Measurements from ENCODE around the gene POP4. TPM values are rescaled to one million over a fixed set of nuclear protein-coding genes. Genes with fewer than 3 reads are reported as not detected.

The POP4 gene
- total and polyA plus RNA-seq, 12 donors: 65.4 to 134 (median 75.5) TPM

- peaks cover 18 to 39% of the 10 kb centered on the region in 2 donors for H3K4me1 ChIP-seq (replicated peaks in 1 of 2)
- H3K36me3 ChIP-seq (replicated peaks in 1 of 2): no peaks in the 10 kb centered on the region
- H3K4me3 ChIP-seq: peak within 1 kb of the TSS; percentile 15 to 79 (median 64)
- no peak for TF ChIP-seq CTCF (IDR thresholded peaks at IDR 0.05)
- peak in 1 of 2 donors; percentile 55 for TF ChIP-seq POLR2A (IDR thresholded peaks at IDR 0.05)
- no peaks in the 10 kb centered on the region for H3K9me3 ChIP-seq (replicated peaks in 1 of 3)
- no peaks in the 10 kb centered on the region for H3K27me3 ChIP-seq
- peak; percentile 83 to 93 (median 89) for DNase-seq
- peak within 1 kb of the TSS; percentile 36 to 91 (median 73) for H3K27ac ChIP-seq
- 0 to 1% (median 0%) methylated on average over 8 to 75 of the region's 75 CpGs; no CpG with 5 or more reads in 1 of the 4 donors for WGBS, 4 donors
- intact Hi-C loops (cut with DNase I): no loop called here
Observed at GRCh38 chr19:29665215-29665825, 59.2 kb downstream of the POP4 start, which contains the start of gene PLEKHF1. TSS of gene PLEKHF1 (plus strand) at chr19:29665461. CDS start at chr19:29673840, 8,379 bp downstream.

- intact Hi-C loops (cut with DNase I): no loop called here
- Histone ChIP-seq H3K27me3 (no peaks in the 10 kb centered on the region), H3K4me3 (peak overlapping the region; percentile 15 to 79 (median 64)), H3K36me3 (replicated peaks in 1 of 2) (no peaks in the 10 kb centered on the region), H3K4me1 (replicated peaks in 1 of 2) (peaks cover 18 to 39% of the 10 kb centered on the region in 2 donors), H3K27ac (peak overlapping the region; percentile 36 to 91 (median 73)), H3K9me3 (replicated peaks in 1 of 3) (no peaks in the 10 kb centered on the region)
- WGBS, 4 donors: 2 to 6% (median 5%) methylated on average over 14 to 30 of the region's 30 CpGs
- TF ChIP-seq CTCF (IDR thresholded peaks at IDR 0.05) (no peak), POLR2A (IDR thresholded peaks at IDR 0.05) (peak in 1 of 2 donors; percentile 70)
- DNase-seq: peak; percentile 43 to 71 (median 68)
Observed at GRCh38 chr19:29665826-29666577, 59.9 kb downstream of the POP4 start.

Other genes with a start within 250 kb of the POP4 start
- 1 to 10 TPM in 1 of 9 donors, not detected in 8; 1.1 TPM for gene VSTM2B, start 80.3 kb upstream of the POP4 start, total RNA-seq
- gene VSTM2B, start 80.3 kb upstream of the POP4 start, polyA plus RNA-seq: 1 to 10 TPM in 1 of 3 donors, under 1 TPM in 2; 0.09 to 1.3 (median 0.17) TPM
- 10 to 100 TPM in 3 of 9 donors, 1 to 10 TPM in 6; 1.7 to 23.1 (median 6.8) TPM for gene PLEKHF1, start 59.2 kb downstream of the POP4 start, total RNA-seq
- gene PLEKHF1, start 59.2 kb downstream of the POP4 start, polyA plus RNA-seq: 1 to 10 TPM in 2 of 3 donors, under 1 TPM in 1; 0.62 to 9.5 (median 7.9) TPM
- 10 to 100 TPM; 30.1 to 68.5 (median 47.0) TPM for gene C19orf12, start 109.0 kb downstream of the POP4 start, total RNA-seq
- gene C19orf12, start 109.0 kb downstream of the POP4 start, polyA plus RNA-seq: 10 to 100 TPM; 20.0 to 25.3 (median 25.0) TPM
- gene CCNE1, start 205.7 kb downstream of the POP4 start, total RNA-seq: 10 to 100 TPM in 1 of 9 donors, 1 to 10 TPM in 8; 3.0 to 67.7 (median 7.0) TPM
- 10 to 100 TPM in 1 of 3 donors, 1 to 10 TPM in 2; 8.5 to 10.8 (median 9.5) TPM for gene CCNE1, start 205.7 kb downstream of the POP4 start, polyA plus RNA-seq